Epithelial cell of prostate (primary cell): Measurements from ENCODE around the gene MLF2.
"Not testable (repeated sequence)": the region's sequence is repeated elsewhere in the genome, so short reads cannot be mapped to it uniquely, and the experiment has no call there.

Experiments
- DNase-seq: peaks from one replicate; pipeline ENCODE4 v3.0.0-alpha.2; 2011; ENCODE audit warnings: low read depth, low spot score
- H3K27ac ChIP-seq: fragments of 450-650 bp; 2 replicates; pipeline ENCODE4 v1.5.1; 2017; ENCODE audit warnings: mild to moderate bottlenecking

MLF2 gene

GRCh38 chr12:6742834-6743233, 10.1 kb downstream of the MLF2 start:
- H3K27ac ChIP-seq, result no peak overlapping the region
- DNase-seq, result no peak

- DNase-seq, H3K27ac ChIP-seq: not testable (repeated sequence)
These were observed 10.9 kb downstream of the MLF2 start for GRCh38 chr12:6742080-6742479.

DNA sequence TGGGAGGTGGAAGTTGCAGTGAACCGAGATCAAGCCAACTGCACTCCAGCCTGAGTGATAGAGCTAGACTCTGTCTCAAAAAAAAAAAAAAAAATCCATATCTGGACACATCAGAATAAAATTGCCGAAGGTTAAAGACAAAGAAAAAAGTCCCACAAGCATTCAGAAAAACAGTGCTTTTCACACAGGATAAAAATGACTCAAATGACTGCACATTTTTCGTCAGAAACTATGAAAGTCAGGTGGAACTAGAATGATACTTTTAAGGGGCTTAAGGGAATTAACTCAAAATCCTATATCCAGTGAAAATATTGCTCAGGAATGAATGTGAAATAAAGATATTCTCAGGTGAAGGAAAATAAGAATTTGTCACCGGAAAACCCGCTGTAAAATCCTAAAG, 16.2 kb downstream of the MLF2 start:
- DNase-seq, result no peak
- peak overlapping the region; percentile 61 for H3K27ac ChIP-seq

DNA sequence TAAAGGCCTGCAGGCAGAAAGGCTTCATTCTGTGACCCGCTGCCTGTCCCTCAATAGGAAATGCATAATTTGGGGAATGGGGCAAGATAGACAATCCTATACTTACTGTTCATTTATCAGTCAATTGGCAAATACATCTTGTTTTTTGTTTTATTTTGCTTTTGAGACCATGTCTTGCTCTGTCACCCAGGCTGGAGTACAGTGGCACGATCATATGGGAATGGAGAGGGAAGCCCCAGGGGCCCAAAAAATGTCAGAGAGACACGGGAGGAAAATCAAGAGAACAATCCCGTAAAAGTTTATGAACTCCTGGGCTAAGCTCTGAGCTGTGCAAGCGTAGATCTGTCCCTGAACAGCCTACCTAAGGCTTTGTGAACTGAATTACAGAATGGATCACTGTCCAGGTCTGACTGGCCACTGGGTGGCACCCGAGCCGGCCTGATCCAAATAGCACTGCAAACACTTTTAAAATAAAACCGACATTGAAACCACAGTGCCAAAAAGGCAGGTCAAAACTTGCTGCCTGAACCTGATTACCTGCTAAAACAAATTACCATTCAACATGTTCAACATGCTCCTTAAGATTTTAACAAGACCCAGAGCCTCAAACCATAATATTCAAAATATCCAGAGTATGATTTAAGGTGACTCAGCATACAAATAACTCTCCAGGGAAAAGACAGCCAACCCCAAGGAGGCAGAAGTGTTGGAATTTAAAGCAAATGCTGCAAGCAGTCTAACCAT, 17.3 kb downstream of the MLF2 start:
- peak overlapping the region; percentile 61 for H3K27ac ChIP-seq
- DNase-seq, result peak; percentile 91

DNA sequence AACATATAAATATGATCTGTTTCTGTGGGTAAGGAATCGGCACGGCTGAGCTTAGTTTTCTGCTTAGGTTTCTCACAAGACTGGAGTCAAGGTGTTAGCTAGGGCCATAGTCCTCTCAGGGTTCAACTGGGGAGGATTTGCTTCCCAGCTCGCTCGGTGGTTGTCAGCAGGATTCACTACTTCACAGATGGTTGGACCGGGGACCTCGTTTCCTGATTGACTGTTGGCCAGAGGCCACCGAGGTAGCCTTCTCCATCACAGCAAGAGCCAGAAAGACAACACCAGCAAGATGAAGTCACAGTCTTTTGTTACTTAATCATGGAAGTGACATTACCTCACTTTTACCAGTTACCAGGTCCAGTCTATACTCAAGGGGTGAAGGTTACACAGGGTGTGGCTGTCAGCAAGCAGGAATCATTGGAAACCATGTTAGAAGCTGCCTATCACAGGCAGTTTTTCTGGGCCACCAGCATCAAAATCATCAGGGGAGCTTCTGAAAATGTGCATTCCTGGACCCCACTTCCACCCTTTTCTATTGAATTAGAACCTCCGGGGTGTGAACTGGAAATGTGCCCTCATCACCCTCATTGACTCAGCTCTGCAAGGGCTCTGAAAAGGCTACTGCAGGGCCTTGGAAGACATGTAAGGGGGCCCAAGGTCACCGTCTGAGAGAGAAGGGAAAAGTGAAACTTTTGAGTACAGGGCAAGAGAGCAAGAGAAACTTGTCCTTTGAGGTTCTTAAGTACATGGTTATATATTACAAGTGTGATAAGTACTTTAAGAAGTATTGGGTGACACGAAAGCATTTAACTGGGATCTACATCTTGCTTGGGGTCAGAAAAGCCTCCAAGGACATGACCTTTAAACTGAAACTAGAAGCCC, 18.2 kb downstream of the MLF2 start:
- H3K27ac ChIP-seq, result no peak overlapping the region
- DNase-seq, result no peak

GRCh38 chr12:6730169-6730568, 22.8 kb downstream of the MLF2 start:
- DNase-seq, result no peak
- no peak overlapping the region for H3K27ac ChIP-seq

DNA sequence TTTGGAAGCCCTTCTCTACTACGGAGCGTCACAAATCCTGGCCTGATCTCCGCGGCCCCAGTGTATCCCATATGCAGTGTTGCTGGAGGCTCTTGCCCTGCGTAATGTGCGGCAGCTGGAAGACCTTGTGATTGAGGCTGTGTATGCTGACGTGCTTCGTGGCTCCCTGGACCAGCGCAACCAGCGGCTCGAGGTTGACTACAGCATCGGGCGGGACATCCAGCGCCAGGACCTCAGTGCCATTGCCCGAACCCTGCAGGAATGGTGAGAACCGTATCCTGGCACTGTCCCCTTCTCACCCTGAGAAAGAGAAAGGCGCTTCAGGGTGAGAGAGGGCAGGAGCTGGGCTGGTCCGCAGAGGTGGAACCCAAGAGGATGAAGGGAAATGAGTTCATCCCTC, 23.8 kb downstream of the MLF2 start:
- no peak overlapping the region for H3K27ac ChIP-seq
- DNase-seq, result no peak

- H3K27ac ChIP-seq, result no peak overlapping the region
- no peak for DNase-seq
These were observed 27.6 kb downstream of the MLF2 start for GRCh38 chr12:6725350-6725749.

- peak overlapping the region; percentile 84 for H3K27ac ChIP-seq
- DNase-seq, result no peak
These were observed 28.5 kb downstream of the MLF2 start for GRCh38 chr12:6724409-6724797.

DNA sequence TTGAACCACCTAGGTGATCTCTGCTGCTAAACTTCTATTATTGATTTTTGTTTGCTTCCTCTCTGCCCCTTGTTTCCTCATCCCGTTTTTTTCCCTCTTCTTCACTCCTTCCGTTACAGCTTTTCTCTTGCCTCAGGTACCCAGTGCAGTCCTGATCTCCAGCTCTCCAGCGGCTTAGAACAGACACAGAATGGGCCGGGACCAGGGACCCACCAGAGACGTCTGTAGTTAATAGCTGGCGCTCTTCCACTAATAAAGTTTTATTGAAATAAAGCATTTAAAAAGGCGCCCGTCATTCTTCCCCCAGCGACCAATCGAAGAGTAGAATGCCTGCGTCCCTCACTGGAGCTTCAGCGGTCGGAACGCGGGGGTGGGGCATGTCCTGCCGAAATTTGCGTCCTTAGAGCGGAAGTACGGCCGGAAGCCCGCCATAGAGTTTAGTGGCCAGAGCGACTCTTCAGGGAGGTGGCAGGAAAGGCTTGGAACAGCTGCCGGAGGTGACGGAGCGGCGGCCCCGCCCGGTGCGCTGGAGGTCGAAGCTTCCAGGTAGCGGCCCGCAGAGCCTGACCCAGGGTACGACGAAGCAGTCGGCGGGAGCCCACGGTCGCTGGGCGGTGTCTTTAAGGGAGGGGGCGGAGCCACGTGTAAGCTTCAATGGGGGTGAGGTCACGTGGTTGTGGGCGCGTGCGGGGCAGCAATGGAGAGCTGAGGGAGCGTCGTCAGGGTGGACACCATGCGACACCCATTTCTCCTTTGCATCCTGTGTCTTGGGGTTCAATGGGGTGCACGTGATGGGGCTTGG, 29.1 kb downstream of the MLF2 start, which contains the start of gene COPS7A:
COPS7A (plus strand) TSS at position 440 of the 802 bp plus-strand sequence. CDS start 611 bp downstream, outside the sequence.
- peak within 1 kb of the TSS; percentile 84 for H3K27ac ChIP-seq
- DNase-seq, result peak; percentile 94

DNA sequence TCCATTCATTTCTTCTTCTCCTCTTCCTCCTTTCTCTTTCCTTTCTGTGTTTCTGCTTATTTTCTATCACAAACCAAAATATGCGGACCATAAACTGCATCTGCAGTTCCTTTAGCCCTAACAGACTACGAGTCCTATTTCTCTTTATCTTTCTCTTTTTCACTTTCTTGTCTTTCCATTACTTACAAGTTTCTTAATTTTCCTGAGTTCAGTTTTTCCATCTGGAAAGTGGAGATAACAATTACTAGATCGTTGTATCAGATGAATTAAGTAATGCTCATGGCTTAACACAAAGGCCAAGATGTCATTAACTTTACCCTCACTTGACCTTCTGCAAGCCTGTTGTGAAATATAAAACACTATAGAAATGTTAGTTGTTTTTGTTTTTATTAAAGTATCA, 30.1 kb downstream of the MLF2 start:
- H3K27ac ChIP-seq, result no peak overlapping the region
- DNase-seq, result no peak

- DNase-seq, result no peak
- H3K27ac ChIP-seq, result no peak overlapping the region
These were observed 36.0 kb downstream of the MLF2 start for GRCh38 chr12:6716874-6717437.

GRCh38 chr12:6716031-6716873, 36.7 kb downstream of the MLF2 start:
- not testable (repeated sequence) for DNase-seq, H3K27ac ChIP-seq

DNA sequence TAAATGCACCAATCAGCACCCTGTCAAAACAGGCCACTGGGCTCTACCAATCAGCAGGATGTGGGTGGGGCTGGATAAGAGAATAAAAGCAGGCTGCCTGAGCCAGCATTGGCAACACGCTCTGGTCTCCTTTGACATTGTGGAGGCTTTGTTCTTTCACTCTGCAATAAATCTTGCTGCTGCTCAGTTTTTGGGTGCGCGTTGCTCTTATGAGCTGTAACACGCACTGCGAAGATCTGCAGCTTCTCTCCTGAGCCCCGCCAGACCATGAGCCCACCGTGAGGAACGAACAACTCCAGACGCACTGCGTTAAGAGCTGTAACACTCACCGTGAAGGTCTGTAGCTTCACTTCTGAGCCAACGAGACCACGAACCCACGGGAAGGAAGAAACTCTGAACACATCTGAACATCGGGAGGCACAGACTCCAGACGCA, 44.0 kb downstream of the MLF2 start:
- H3K27ac ChIP-seq, result no peak overlapping the region

GRCh38 chr12:6708351-6708750, 44.6 kb downstream of the MLF2 start:
- not testable (repeated sequence) for H3K27ac ChIP-seq, DNase-seq

More for the DNA sequence above, 44.0 kb downstream of the MLF2 start:
- no peak for DNase-seq

DNA sequence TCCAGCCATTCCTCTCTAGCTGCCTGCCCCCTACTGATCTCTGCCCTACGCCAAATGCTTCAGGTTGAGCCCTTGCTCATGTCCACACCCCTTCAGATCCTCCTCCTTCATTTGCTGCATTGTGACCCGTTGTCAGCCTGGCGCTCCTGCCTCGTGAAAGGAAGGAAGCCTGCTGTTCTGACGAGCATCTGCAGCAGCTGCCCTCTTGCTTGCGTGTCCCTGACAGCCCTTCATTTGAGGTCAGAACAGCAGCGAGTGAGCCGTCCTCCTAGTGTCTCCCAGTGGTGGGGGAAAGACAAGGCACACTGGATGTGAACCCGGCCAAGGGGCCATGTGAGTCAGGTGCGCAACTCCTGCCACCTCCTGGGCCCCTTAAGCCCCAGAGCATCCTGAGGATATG, 49.3 kb downstream of the MLF2 start:
- no peak for DNase-seq
- no peak overlapping the region for H3K27ac ChIP-seq

- DNase-seq, result no peak
- H3K27ac ChIP-seq, result no peak overlapping the region
These were observed 51.7 kb downstream of the MLF2 start for GRCh38 chr12:6701078-6701768.

GRCh38 chr12:6700646-6701051, 52.3 kb downstream of the MLF2 start, which contains the start of gene PIANP:
TSS of gene PIANP (minus strand) at chr12:6700815. CDS start at chr12:6698061, 2,754 bp downstream.
- DNase-seq, result no peak
- H3K27ac ChIP-seq, result no peak within 1 kb of the TSS
